HCT116 (cell line): ENCODE results near the gene TMEM168. TPM values are rescaled to one million over a fixed set of nuclear protein-coding genes. Genes with fewer than 3 reads are reported as not detected.

Experiments
- ATAC-seq: fragments of 200-7000 bp; cut with Tn5 transposase; 2 replicates; pipeline ENCODE4 v1.9.1; 2020; ENCODE audit warnings: mild to moderate bottlenecking, moderate library complexity
- BruUV-seq: library from RNA; stranded (reverse); fragments of 400-500 nt; replicated peaks from 2 replicates; lab custom pipeline; 2021; lab: Mats Ljungman, UMichigan
- CTCF ChIA-PET: fragments of 300-600 bp; sonication (Branson Sonifier 250); formaldehyde crosslinking; loops from one replicate; lab custom pipeline; 2021; ENCODE audit warnings: antibody characterized with exemption; lab: Charles Lee
- POLR2A ChIA-PET: fragments of 300-600, 350-600 bp; sonication (Branson Sonifier 250); formaldehyde crosslinking; loops from one replicate; lab custom pipeline; 2021; ENCODE audit warnings: antibody characterized with exemption; lab: Charles Lee
- RAD21 ChIA-PET, 2 experiments: fragments of 300-600 bp; sonication (Branson Sonifier 250); formaldehyde crosslinking; loops; one replicate each; lab custom pipeline; 2023; ENCODE audit warnings: low total read pairs in 2 of 2; ENCODE audit not compliant: uncharacterized antibody in 2 of 2, unreplicated experiment in 2 of 2, low non-redundant PET in 1 of 2; lab: Charles Lee
- DNase-seq: peaks from one replicate; pipeline ENCODE4 v3.0.0-alpha.2; 2010; ENCODE audit warnings: low read depth, low spot score
- H2AFZ ChIP-seq: fragments of 200-600 bp; shearing (Covaris generic), sonication (generic); 2 replicates; pipeline ENCODE4 v1.6.1; 2017; ENCODE audit warnings: low read depth, mixed run types, mixed read lengths, antibody characterized with exemption, low read length; ENCODE audit not compliant: poor library complexity, severe bottlenecking
- H3K27ac ChIP-seq: 2 replicates; pipeline ENCODE4 v1.5.1; 2012; ENCODE audit warnings: low read depth, low read length
- H3K27me3 ChIP-seq: fragments of 200-600 bp; sonication (generic); 2 replicates; pipeline ENCODE4 v1.6.1; 2016; ENCODE audit warnings: mixed run types, low read length, mixed read lengths; ENCODE audit not compliant: insufficient read depth
- H3K36me3 ChIP-seq, 2 experiments: fragments of 200-500 bp in 1 of 2; fragments of 200-600 bp in 1 of 2; sonication (Bioruptor generic) in 1 of 2; sonication (generic) in 1 of 2; 2 replicates each; pipeline versions ENCODE4 v1.5.1 to v1.6.1; 2014 to 2016; ENCODE audit warnings: low read length in 2 of 2, inconsistent platforms in 1 of 2, mixed read lengths in 1 of 2, mixed run types in 1 of 2; ENCODE audit not compliant: insufficient read depth in 2 of 2, control insufficient read depth in 1 of 2
- H3K4me1 ChIP-seq, 2 experiments: fragments of 200-600 bp in 1 of 2; sonication (generic) in 1 of 2; 2 replicates each; pipeline versions ENCODE4 v1.5.1 to v1.6.1; 2012 to 2017; ENCODE audit warnings: low read length in 2 of 2, inconsistent platforms in 1 of 2, mild to moderate bottlenecking in 1 of 2, mixed read lengths in 1 of 2, mixed run types in 1 of 2, moderate library complexity in 1 of 2; ENCODE audit not compliant: insufficient read depth in 2 of 2, control insufficient read depth in 1 of 2
- H3K4me2 ChIP-seq: fragments of 200-600 bp; sonication (generic); 2 replicates; pipeline ENCODE4 v1.6.1; 2017; ENCODE audit warnings: mixed run types, low read length, mixed read lengths
- H3K4me3 ChIP-seq, 2 experiments: fragments of 200-600 bp in 1 of 2; sonication (generic) in 1 of 2; replicated peaks in 1 of 2; 2 replicates each; pipeline ENCODE4 v1.5.1; 2011 to 2016; ENCODE audit warnings: low read length in 2 of 2, control low read depth in 1 of 2, low read depth in 1 of 2, mild to moderate bottlenecking in 1 of 2, mixed read lengths in 1 of 2, mixed run types in 1 of 2
- H3K79me2 ChIP-seq: fragments of 200-600 bp; sonication (generic); 2 replicates; pipeline ENCODE4 v1.6.1; 2017; ENCODE audit warnings: mild to moderate bottlenecking, mixed run types, low read length, moderate library complexity, mixed read lengths; ENCODE audit not compliant: insufficient read depth
- H3K9ac ChIP-seq: fragments of 200-600 bp; sonication (generic); 2 replicates; pipeline ENCODE4 v1.6.1; 2016; ENCODE audit warnings: low read length, mixed read lengths
- H3K9me2 ChIP-seq: fragments of 200-600 bp; sonication (generic), shearing (Covaris generic); 2 replicates; pipeline ENCODE4 v1.6.1; 2017; ENCODE audit warnings: mixed run types, mild to moderate bottlenecking, moderate library complexity; ENCODE audit not compliant: insufficient read depth
- H3K9me3 ChIP-seq, 2 experiments: fragments of 200-500 bp in 1 of 2; fragments of 200-600 bp in 1 of 2; sonication (Bioruptor generic) in 1 of 2; sonication (generic) in 1 of 2; 2 replicates each; pipeline ENCODE4 v1.6.1; 2014 to 2017; ENCODE audit warnings: low read length in 2 of 2, mixed read lengths in 2 of 2, inconsistent platforms in 1 of 2, low read depth in 1 of 2, mild to moderate bottlenecking in 1 of 2, mixed run types in 1 of 2, moderate library complexity in 1 of 2; ENCODE audit not compliant: control insufficient read depth in 1 of 2, insufficient read depth in 1 of 2
- H4K20me1 ChIP-seq: fragments of 200-600 bp; sonication (generic), shearing (Covaris generic); 2 replicates; pipeline ENCODE4 v1.6.1; 2017; ENCODE audit warnings: mixed run types, mild to moderate bottlenecking, moderate library complexity; ENCODE audit not compliant: insufficient read depth
- CEBPB ChIP-seq: IDR thresholded peaks from 2 replicates; pipeline ENCODE4 v1.6.1; 2012; ENCODE audit warnings: low read depth
- CTCF ChIP-seq, 3 experiments: fragments of 200-600 bp in 1 of 3; sonication (generic) in 1 of 3; IDR thresholded peaks in 2 of 3; conservative IDR thresholded peaks in 1 of 3; 2 replicates each; pipeline ENCODE4 v1.5.1; 2012 to 2017; ENCODE audit warnings: low read depth in 2 of 3, low read length in 2 of 3, antibody characterized with exemption in 1 of 3, borderline replicate concordance in 1 of 3, control low read depth in 1 of 3, mild to moderate bottlenecking in 1 of 3, mixed read lengths in 1 of 3, mixed run types in 1 of 3, moderate library complexity in 1 of 3; ENCODE audit not compliant: insufficient read depth in 1 of 3
- ELF1 ChIP-seq: IDR thresholded peaks from 2 replicates; pipeline ENCODE4 v1.6.1; 2012; ENCODE audit warnings: low read depth, borderline replicate concordance
- FOSL1 ChIP-seq: IDR thresholded peaks from 2 replicates; pipeline ENCODE4 v1.6.1; 2012; ENCODE audit warnings: low read depth
- JUND ChIP-seq: IDR thresholded peaks from 2 replicates; pipeline ENCODE4 v1.6.1; 2012
- MAX ChIP-seq: IDR thresholded peaks from 2 replicates; pipeline ENCODE4 v1.6.1; 2012
- POLR2A ChIP-seq: IDR thresholded peaks from 2 replicates; pipeline ENCODE4 v1.7.0; 2011; ENCODE audit warnings: borderline replicate concordance; ENCODE audit not compliant: insufficient read depth, insufficient read length; ENCODE audit errors: extremely low read depth
- POLR2AphosphoS5 ChIP-seq: IDR thresholded peaks from 2 replicates; pipeline ENCODE4 v1.6.1; 2011; ENCODE audit warnings: mild to moderate bottlenecking, low read depth, low read length, moderate library complexity
- RAD21 ChIP-seq: IDR thresholded peaks from 2 replicates; pipeline ENCODE4 v1.6.1; 2012; ENCODE audit warnings: low read depth, mild to moderate bottlenecking
- REST ChIP-seq: IDR thresholded peaks from 2 replicates; pipeline ENCODE4 v1.6.1; 2012; ENCODE audit warnings: low read depth
- SIN3A ChIP-seq: IDR thresholded peaks from 2 replicates; pipeline ENCODE4 v1.6.1; 2012; ENCODE audit warnings: low read depth
- SP1 ChIP-seq: IDR thresholded peaks from 2 replicates; pipeline ENCODE4 v1.6.1; 2012; ENCODE audit warnings: low read depth
- TCF7L2 ChIP-seq: IDR thresholded peaks from 2 replicates; pipeline ENCODE4 v1.7.0; 2011; ENCODE audit warnings: borderline replicate concordance, inconsistent platforms; ENCODE audit not compliant: insufficient read depth, insufficient read length; ENCODE audit errors: extremely low read depth
- YY1 ChIP-seq: IDR thresholded peaks from 2 replicates; pipeline ENCODE4 v1.6.1; 2011; ENCODE audit warnings: low read length, low read depth, moderate library complexity, mild to moderate bottlenecking; ENCODE audit not compliant: insufficient replicate concordance; ENCODE audit errors: extremely low read depth
- ZBTB33 ChIP-seq: IDR thresholded peaks from 2 replicates; pipeline ENCODE4 v1.6.1; 2011; ENCODE audit warnings: mild to moderate bottlenecking, low read length, moderate library complexity; ENCODE audit not compliant: insufficient replicate concordance; ENCODE audit errors: extremely low read depth
- ZFX ChIP-seq: fragments of 450-650 bp; IDR thresholded peaks from 2 replicates; pipeline ENCODE4 v1.6.1; 2017
- ZNF274 ChIP-seq: fragments of 200-500 bp; sonication (Bioruptor generic); IDR thresholded peaks from 2 replicates; pipeline ENCODE4 v1.6.1; 2014; ENCODE audit warnings: mild to moderate bottlenecking, low read depth, low read length, inconsistent platforms
- intact Hi-C: fragments of 100-400 bp; cut with micrococcal nuclease; formaldehyde crosslinking; loops from 2 replicates; pipeline ENCODE4 v1.10.0; 2022
- total RNA-seq: library from RNA; stranded (reverse); gene quantifications from one replicate; pipeline ENCODE4 v1.2.1, GENCODE V29; 2021; ENCODE audit not compliant: unreplicated experiment
- TF ChIP-seq, protein P1 (sequence below): IDR thresholded peaks from 2 replicates; pipeline ENCODE4 v1.6.1; 2012

The TMEM168 gene
- total RNA-seq, 1 experiment from 2014 or later: 16.5 TPM

DNA sequence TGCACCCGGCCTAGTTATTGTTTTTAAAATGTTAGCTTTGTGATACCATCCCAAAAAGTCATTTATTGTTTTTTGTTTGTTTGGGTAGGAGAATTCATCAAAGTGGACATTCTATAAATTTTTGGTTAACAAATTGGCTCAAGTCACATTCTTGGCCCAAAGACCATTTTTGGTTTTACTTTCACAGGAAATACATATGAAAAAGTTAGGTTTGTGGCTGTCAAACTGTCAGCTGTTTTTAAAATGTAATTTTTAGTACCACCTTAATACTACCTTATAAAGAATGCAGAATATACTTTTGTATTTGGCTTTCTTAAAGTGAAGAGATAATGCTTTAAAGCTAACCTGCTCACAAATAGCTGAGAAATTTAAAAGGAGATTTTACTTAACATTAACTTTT, 25.1 kb downstream of the TMEM168 start (continued):
- TF ChIP-seq ELF1 (no peak), POLR2AphosphoS5 (no peak), SP1 (no peak), YY1 (no peak), ZFX (no peak), MAX (no peak)
- TF ChIP-seq, protein P1, sequence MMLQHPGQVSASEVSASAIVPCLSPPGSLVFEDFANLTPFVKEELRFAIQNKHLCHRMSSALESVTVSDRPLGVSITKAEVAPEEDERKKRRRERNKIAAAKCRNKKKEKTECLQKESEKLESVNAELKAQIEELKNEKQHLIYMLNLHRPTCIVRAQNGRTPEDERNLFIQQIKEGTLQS: no peak
- TF ChIP-seq, all 23 proteins: peak for 0

DNA sequence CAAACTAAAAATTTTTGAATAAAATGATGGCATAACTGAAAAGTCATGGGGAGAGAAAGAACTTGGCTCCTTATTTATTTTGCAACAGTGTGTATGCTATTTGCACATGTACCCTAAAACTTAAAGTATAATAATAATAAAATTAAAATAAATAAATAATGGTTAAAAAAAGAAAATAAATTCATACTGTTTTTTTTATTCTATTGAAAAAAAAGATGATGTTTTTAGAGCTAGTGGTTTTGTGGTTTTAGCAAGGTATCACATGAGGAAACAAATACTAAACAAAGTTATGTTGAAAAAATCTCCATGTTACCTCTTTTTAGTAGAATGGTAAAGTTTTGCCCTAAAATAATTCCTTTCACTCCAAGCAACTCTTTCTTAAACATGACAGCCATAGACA, 26.2 kb downstream of the TMEM168 start:
- Histone ChIP-seq H3K4me3 (no peak overlapping the region), H3K9ac (no peak overlapping the region), H3K4me2 (no peak overlapping the region), H3K9me3 (no peaks in the 10 kb centered on the region), H3K36me3 (no peaks in the 10 kb centered on the region), H3K27ac (no peak overlapping the region), H3K4me1 (no peaks in the 10 kb centered on the region), H2AFZ (no peak overlapping the region), H3K27me3 (no peaks in the 10 kb centered on the region), H3K9me2 (no peaks in the 10 kb centered on the region), H3K79me2 (no peaks in the 10 kb centered on the region), H4K20me1 (no peaks in the 10 kb centered on the region; the same call in 1 of the 2 replicates)
- TF ChIP-seq RAD21 (no peak), FOSL1 (no peak), ZFX (no peak), CEBPB (no peak), ZBTB33 (no peak), POLR2A (no peak), REST (no peak), CTCF (IDR thresholded peaks at IDR 0.05 in 2 of 3, conservative IDR thresholded peaks at IDR 0.05 in 1 of 3; ENCODE audit: borderline replicate concordance in 1 of 3, insufficient read depth in 1 of 3, low read depth in 2 of 3, low read length in 2 of 3) (no peak), SP1 (no peak), JUND (no peak), POLR2AphosphoS5 (no peak), SIN3A (no peak), MAX (no peak), ZNF274 (no peak), ELF1 (no peak), TCF7L2 (no peak)
- ChIA-PET CTCF (no interaction called here), POLR2A (no interaction called here), RAD21 (no interaction called here)
- no peak for ATAC-seq
- no TSS peak for BruUV-seq
- intact Hi-C loops: no loop called here
- DNase-seq: no peak
